Embryonic facial prominence (tissue), 1 donor: ENCODE results near the gene EMID1.
A peak's percentile ranks its signal among the peaks of the same experiment; 100 is the strongest.

Experiments
- DNase-seq: peaks from one replicate; pipeline ENCODE4 v3.0.0-alpha.2; 2016; ENCODE audit errors: extremely low spot score

Gene EMID1

GRCh38 chr22:29292379-29292778, 86.7 kb downstream of the EMID1 start:
- DNase-seq, result no peak

- no peak for DNase-seq
These were observed 92.9 kb downstream of the EMID1 start for GRCh38 chr22:29298641-29299040.

- DNase-seq, result no peak
These were observed 93.6 kb downstream of the EMID1 start for GRCh38 chr22:29299136-29299900.

- DNase-seq, result no peak
These were observed 94.7 kb downstream of the EMID1 start for GRCh38 chr22:29300467-29300806.

GRCh38 chr22:29300807-29301601, 95.3 kb downstream of the EMID1 start:
- no peak for DNase-seq

- DNase-seq, result no peak
These were observed 96.2 kb downstream of the EMID1 start for GRCh38 chr22:29301716-29302401.

- DNase-seq, result no peak
These were observed 96.6 kb downstream of the EMID1 start for GRCh38 chr22:29302402-29302680.

GRCh38 chr22:29302681-29303465, 97.2 kb downstream of the EMID1 start:
- no peak for DNase-seq

- no peak for DNase-seq
These were observed 100.1 kb downstream of the EMID1 start for GRCh38 chr22:29305836-29306174.

- DNase-seq, result peak; percentile 52
These were observed 100.6 kb downstream of the EMID1 start, which contains the start of gene GAS2L1 for GRCh38 chr22:29306175-29306834. TSS of gene GAS2L1 (plus strand) at chr22:29306650. CDS start at chr22:29308106, 1,456 bp downstream.

- peak; percentile 66 for DNase-seq
These were observed 101.3 kb downstream of the EMID1 start for GRCh38 chr22:29306835-29307595.

- no peak for DNase-seq
These were observed 102.0 kb downstream of the EMID1 start for GRCh38 chr22:29307596-29308147.

GRCh38 chr22:29308148-29308790, 102.6 kb downstream of the EMID1 start:
- DNase-seq, result no peak

GRCh38 chr22:29308791-29309262, 103.1 kb downstream of the EMID1 start:
- DNase-seq, result no peak
